GM12878 (cell line): Measurements from ENCODE around the gene RPS6KC1. TPM values are rescaled to one million over a fixed set of nuclear protein-coding genes. Genes with fewer than 3 reads are reported as not detected.

Source experiments
- ATAC-seq: fragments of 200-7000 bp; cut with Tn5 transposase; 3 replicates; pipeline ENCODE4 v1.9.1; 2020; ENCODE audit warnings: mild to moderate bottlenecking, moderate library complexity
- BruUV-seq: library from RNA; stranded (reverse); fragments of 400-500 nt; replicated peaks from 2 replicates; lab custom pipeline; 2021; lab: Mats Ljungman, UMichigan
- CTCF ChIA-PET: fragments of 300-600 bp; sonication (Branson Sonifier 250); formaldehyde crosslinking; extraction: SDS; loops from one replicate; lab custom pipeline; 2021; ENCODE audit warnings: inconsistent platforms; lab: Yijun Ruan, JAX
- POLR2A ChIA-PET: fragments of 350-600 bp; formaldehyde crosslinking; extraction: SDS; loops from one replicate; lab custom pipeline; 2021; ENCODE audit warnings: inconsistent platforms; lab: Charles Lee
- RAD21 ChIA-PET: fragments of 300-600 bp; sonication (Branson Sonifier 250); formaldehyde crosslinking; loops from one replicate; lab custom pipeline; 2023; ENCODE audit warnings: antibody characterized with exemption; ENCODE audit not compliant: unreplicated experiment; lab: Charles Lee
- SMC1A ChIA-PET: fragments of 300-600 bp; sonication (Branson Sonifier 250); formaldehyde crosslinking; loops from one replicate; lab custom pipeline; 2023; ENCODE audit not compliant: unreplicated experiment, uncharacterized antibody; lab: Charles Lee
- DNase-seq: peaks from one replicate; pipeline ENCODE4 v3.0.0-alpha.2; 2011; ENCODE audit warnings: low read depth, low spot score
- FAIRE-seq: peaks from 3 replicates; lab custom pipeline; 2011; peaks lifted over from hg19 to GRCh38; lab: Jason Lieb, UNC
- H2AFZ ChIP-seq: 2 replicates; pipeline ENCODE4 v1.6.0; 2011; ENCODE audit warnings: low read depth, low read length, control low read depth; ENCODE audit not compliant: control insufficient read depth
- H3K27ac ChIP-seq: 2 replicates; pipeline ENCODE4 v1.5.1; 2011; ENCODE audit warnings: control low read depth; ENCODE audit not compliant: control insufficient read depth, insufficient read depth
- H3K27me3 ChIP-seq, 2 experiments: replicated peaks in 1 of 2; 2 replicates each; pipeline versions ENCODE4 v1.6.0 to v1.6.1; 2011; ENCODE audit warnings: low read length in 1 of 2; ENCODE audit not compliant: control insufficient read depth in 2 of 2, insufficient read depth in 2 of 2
- H3K36me3 ChIP-seq, 2 experiments: 2 replicates each; pipeline ENCODE4 v1.5.1; 2011; ENCODE audit warnings: low read length in 1 of 2; ENCODE audit not compliant: control insufficient read depth in 2 of 2, insufficient read depth in 2 of 2
- H3K4me1 ChIP-seq: 2 replicates; pipeline ENCODE4 v1.6.1; 2011; ENCODE audit warnings: mild to moderate bottlenecking, low read length, moderate library complexity, mixed read lengths; ENCODE audit not compliant: control insufficient read depth, insufficient read depth
- H3K4me2 ChIP-seq: 2 replicates; pipeline ENCODE4 v1.6.0; 2011; ENCODE audit warnings: control low read depth; ENCODE audit not compliant: control insufficient read depth, insufficient read depth
- H3K4me3 ChIP-seq: fragments of 200-600 bp; sonication (generic); 2 replicates; pipeline ENCODE4 v1.5.1; 2016
- H3K79me2 ChIP-seq: 2 replicates; pipeline ENCODE4 v1.6.0; 2011; ENCODE audit warnings: low read length; ENCODE audit not compliant: control insufficient read depth, insufficient read depth
- H3K9ac ChIP-seq: 2 replicates; pipeline ENCODE4 v1.8.0; 2011; ENCODE audit warnings: low read length, control low read depth, mixed read lengths; ENCODE audit not compliant: control insufficient read depth, insufficient read depth
- H3K9me3 ChIP-seq: replicated peaks from 3 replicates; pipeline ENCODE4 v1.5.1; 2011; ENCODE audit warnings: mild to moderate bottlenecking, low read length; ENCODE audit not compliant: control insufficient read depth, insufficient read depth
- H4K20me1 ChIP-seq: 2 replicates; pipeline ENCODE4 v1.6.0; 2011; ENCODE audit not compliant: control insufficient read depth, insufficient read depth
- BCLAF1 ChIP-seq: fragments of 450-650 bp; IDR thresholded peaks from 2 replicates; pipeline ENCODE4 v1.6.1; 2017; ENCODE audit warnings: antibody characterized with exemption, mild to moderate bottlenecking, moderate library complexity
- CBX5 ChIP-seq: sonication (generic); IDR thresholded peaks from 2 replicates; pipeline ENCODE4 v1.6.1; 2016; ENCODE audit warnings: low read depth, moderate library complexity, mild to moderate bottlenecking, inconsistent platforms
- EP300 ChIP-seq, 2 experiments: fragments of 150-350 bp in 1 of 2; IDR thresholded peaks; 2 replicates each; pipeline ENCODE4 v1.6.1; 2011 to 2012; ENCODE audit warnings: low read depth in 2 of 2, low read length in 2 of 2, borderline replicate concordance in 1 of 2, improper control_type of control experiment in 1 of 2, inconsistent platforms in 1 of 2; ENCODE audit not compliant: control insufficient read depth in 1 of 2
- NBN ChIP-seq: fragments of 450-650 bp; IDR thresholded peaks from 2 replicates; pipeline ENCODE4 v1.6.1; 2016
- WGBS: methylation state at CpG from one replicate; pipeline ENCODE4 v1.1.6; 2016; ENCODE audit warnings: low lambda C conversion rate; ENCODE audit not compliant: insufficient replicate concordance, insufficient coverage; ENCODE audit errors: missing lambda C conversion rate; 5-methylcytosine and 5-hydroxymethylcytosine counted together
- in situ Hi-C: fragments of 300-500 bp; cut with MboI; formaldehyde crosslinking; loops from 9 replicates; pipeline ENCODE4 v1.14.3; 2018; ENCODE audit warnings: mixed read lengths
- intact Hi-C: fragments of 100-400 bp; cut with micrococcal nuclease; formaldehyde crosslinking; loops from one replicate; pipeline ENCODE4 v1.14.2; 2022; ENCODE audit not compliant: unreplicated experiment
- polyA plus RNA-seq, 11 experiments: library from polyadenylated mRNA; depleted of rRNA in 4 of 11; unstranded in 6 of 11; stranded (reverse) in 5 of 11; fragments of >200 nt; fragmentation: Nextera tagmentation in 4 of 11; fragmentation: Illumina TruSeq in 1 of 11; extraction: Ambion mirVana in 4 of 11; extraction: Trizol in 1 of 11; gene quantifications; 1 replicate in 1 of 11; 2 replicates in 10 of 11; pipeline versions ENCODE4 v1.2.1 to v1.2.3, GENCODE V29; 2011 to 2016; ENCODE audit warnings: inconsistent platforms in 2 of 11, missing spikeins in 2 of 11, low read depth in 1 of 11
- total RNA-seq, 4 experiments: library from RNA; depleted of rRNA in 3 of 4; stranded (reverse); fragments of >200 nt in 3 of 4; fragmentation: Illumina TruSeq in 1 of 4; extraction: Trizol in 1 of 4; gene quantifications; 2 replicates each; pipeline versions ENCODE4 v1.2.1 to v1.2.3, GENCODE V29; 2013 to 2021
- TF ChIP-seq, protein P1 (sequence below): fragments of 450-650 bp; IDR thresholded peaks from 2 replicates; pipeline ENCODE4 v1.6.1; 2018; ENCODE audit warnings: mild to moderate bottlenecking, low read depth, moderate library complexity; ENCODE audit not compliant: partially characterized antibody

Gene RPS6KC1
- total and polyA plus RNA-seq, 10 of the 15 experiments (the other 5 are each of a cell fraction or from before 2014, with no cell fraction given) = 2.9 to 17.3 (median 12.2) TPM

- TF ChIP-seq, protein P1, sequence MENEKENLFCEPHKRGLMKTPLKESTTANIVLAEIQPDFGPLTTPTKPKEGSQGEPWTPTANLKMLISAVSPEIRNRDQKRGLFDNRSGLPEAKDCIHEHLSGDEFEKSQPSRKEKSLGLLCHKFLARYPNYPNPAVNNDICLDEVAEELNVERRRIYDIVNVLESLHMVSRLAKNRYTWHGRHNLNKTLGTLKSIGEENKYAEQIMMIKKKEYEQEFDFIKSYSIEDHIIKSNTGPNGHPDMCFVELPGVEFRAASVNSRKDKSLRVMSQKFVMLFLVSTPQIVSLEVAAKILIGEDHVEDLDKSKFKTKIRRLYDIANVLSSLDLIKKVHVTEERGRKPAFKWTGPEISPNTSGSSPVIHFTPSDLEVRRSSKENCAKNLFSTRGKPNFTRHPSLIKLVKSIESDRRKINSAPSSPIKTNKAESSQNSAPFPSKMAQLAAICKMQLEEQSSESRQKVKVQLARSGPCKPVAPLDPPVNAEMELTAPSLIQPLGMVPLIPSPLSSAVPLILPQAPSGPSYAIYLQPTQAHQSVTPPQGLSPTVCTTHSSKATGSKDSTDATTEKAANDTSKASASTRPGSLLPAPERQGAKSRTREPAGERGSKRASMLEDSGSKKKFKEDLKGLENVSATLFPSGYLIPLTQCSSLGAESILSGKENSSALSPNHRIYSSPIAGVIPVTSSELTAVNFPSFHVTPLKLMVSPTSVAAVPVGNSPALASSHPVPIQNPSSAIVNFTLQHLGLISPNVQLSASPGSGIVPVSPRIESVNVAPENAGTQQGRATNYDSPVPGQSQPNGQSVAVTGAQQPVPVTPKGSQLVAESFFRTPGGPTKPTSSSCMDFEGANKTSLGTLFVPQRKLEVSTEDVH = no peak
- TF ChIP-seq NBN = no peak
These were observed 132.1 kb downstream of the RPS6KC1 start (continued) for GRCh38 chr1:213183036-213183672.

- RAD21 ChIA-PET = no interaction called here
- POLR2A ChIA-PET = no interaction called here
- intact Hi-C loops = no loop called here
- Histone ChIP-seq H3K9ac (no peak overlapping the region), H3K27ac (no peak overlapping the region), H3K27me3 (no peaks in the 10 kb centered on the region), H3K4me3 (no peak overlapping the region), H2AFZ (no peak overlapping the region), H4K20me1 (no peaks in the 10 kb centered on the region), H3K4me2 (no peak overlapping the region), H3K36me3 (no peaks in the 10 kb centered on the region; a peak in 1 of 4 replicates), H3K79me2 (no peaks in the 10 kb centered on the region), H3K4me1 (no peaks in the 10 kb centered on the region), H3K9me3 (peaks cover 1% of the 10 kb centered on the region)
- SMC1A ChIA-PET = no interaction called here
- no TSS peak for BruUV-seq
- FAIRE-seq = no peak
- no peak for ATAC-seq
- WGBS = 95% methylated on average over 2 of the region's 2 CpGs
- in situ Hi-C loops = no loop called here
- no peak for DNase-seq
- CTCF ChIA-PET = interaction anchor here (0.7 kb wide), 1 partner anchor 27 kb away, joined by 3 read pairs; no protein-coding TSS in a partner anchor
- TF ChIP-seq CBX5 = peak; percentile 81; the same call in 1 of the 2 replicates
- TF ChIP-seq BCLAF1 = no peak
- TF ChIP-seq EP300 (IDR thresholded peaks at IDR 0.05; ENCODE audit: borderline replicate concordance in 1 of 2, control insufficient read depth in 1 of 2, low read depth in 2 of 2, low read length in 2 of 2) = no peak
These were observed 135.1 kb downstream of the RPS6KC1 start for GRCh38 chr1:213186168-213186567.
